Kidney (tissue), 14 donors: ENCODE data around the gene NKAIN1. TPM values are rescaled to one million over a fixed set of nuclear protein-coding genes. Genes with fewer than 3 reads are reported as not detected.

Experiments used
- DNase-seq, 5 donors: peaks; one replicate each; pipeline ENCODE4 v3.0.0-alpha.2; 2013 to 2020
- FAIRE-seq: peaks from 2 replicates; lab custom pipeline; 2012; peaks lifted over from hg19 to GRCh38; lab: Jason Lieb, UNC
- H3K27ac ChIP-seq, 2 donors: one replicate each; pipeline ENCODE4 v1.7.0; 2013; ENCODE audit warnings: low read depth in 2 of 2, low read length in 2 of 2, inconsistent platforms in 1 of 2
- H3K27me3 ChIP-seq: one replicate; pipeline ENCODE4 v1.7.1; 2013; ENCODE audit warnings: low read length, inconsistent platforms; ENCODE audit not compliant: control insufficient read depth, insufficient read depth
- H3K36me3 ChIP-seq, 3 donors: one replicate each; pipeline versions ENCODE4 v1.7.0 to v1.7.1; 2013; ENCODE audit warnings: low read length in 3 of 3, control low read depth in 1 of 3, inconsistent platforms in 1 of 3; ENCODE audit not compliant: insufficient read depth in 3 of 3, control insufficient read depth in 2 of 3
- H3K4me1 ChIP-seq, 3 donors: one replicate each; pipeline versions ENCODE4 v1.7.0 to v1.7.1; 2013; ENCODE audit warnings: low read length in 3 of 3, inconsistent platforms in 1 of 3, low read depth in 1 of 3; ENCODE audit not compliant: control insufficient read depth in 2 of 3, insufficient read depth in 2 of 3
- H3K4me3 ChIP-seq, 3 donors: one replicate each; pipeline versions ENCODE4 v1.7.0 to v1.8.1; 2013; ENCODE audit warnings: low read length in 3 of 3, control low read depth in 1 of 3, inconsistent platforms in 1 of 3
- H3K9ac ChIP-seq, 3 donors: one replicate each; pipeline versions ENCODE4 v1.7.0 to v1.7.1; 2013; ENCODE audit warnings: low read length in 3 of 3, control low read depth in 1 of 3, inconsistent platforms in 1 of 3
- H3K9me3 ChIP-seq, 3 donors: one replicate each; pipeline versions ENCODE4 v1.7.0 to v1.7.1; 2013; ENCODE audit warnings: low read length in 3 of 3, control low read depth in 1 of 3, inconsistent platforms in 1 of 3; ENCODE audit not compliant: control insufficient read depth in 2 of 3, insufficient read depth in 1 of 3
- CTCF ChIP-seq: IDR thresholded peaks from 3 replicates; pipeline ENCODE4 v1.5.1; 2012; ENCODE audit warnings: mild to moderate bottlenecking, moderate library complexity, borderline replicate concordance; ENCODE audit not compliant: insufficient read depth; ENCODE audit errors: extremely low read depth
- intact Hi-C: fragments of 100-400 bp; cut with DNase I; formaldehyde crosslinking; loops from one replicate; pipeline ENCODE4 v1.11.1; 2022
- polyA plus RNA-seq: library from polyadenylated mRNA; stranded (reverse); fragments of 350-450 nt; fragmentation: Illumina TruSeq; extraction: RNeasy Lipid Tissue Mini Kit (QIAGEN cat#74804); gene quantifications from one replicate; pipeline ENCODE4 v1.2.3, GENCODE V29; 2014; ENCODE audit warnings: low read depth, low replicate concordance; ENCODE audit not compliant: insufficient read depth
- total RNA-seq: library from RNA; stranded (reverse); fragmentation: NEBNext Ultra II Directional; extraction: Animal tissue kit (Norgen Biotek cat#: 25700); gene quantifications from one replicate; pipeline ENCODE4 v1.2.1, GENCODE V29; 2021
- donor health status: control.
- donor health status: control.
- donor health status: control.
- donor health status: control.
- donor health status: control.
- donor health status: DM: yes; HTN: yes; CAD: no.
- donor health status: Normal renal cell carcinoma (clear cell type).

NKAIN1 gene
- total and polyA plus RNA-seq, 2 donors from 2014 or later, result 0.19 to 0.34 TPM

DNA sequence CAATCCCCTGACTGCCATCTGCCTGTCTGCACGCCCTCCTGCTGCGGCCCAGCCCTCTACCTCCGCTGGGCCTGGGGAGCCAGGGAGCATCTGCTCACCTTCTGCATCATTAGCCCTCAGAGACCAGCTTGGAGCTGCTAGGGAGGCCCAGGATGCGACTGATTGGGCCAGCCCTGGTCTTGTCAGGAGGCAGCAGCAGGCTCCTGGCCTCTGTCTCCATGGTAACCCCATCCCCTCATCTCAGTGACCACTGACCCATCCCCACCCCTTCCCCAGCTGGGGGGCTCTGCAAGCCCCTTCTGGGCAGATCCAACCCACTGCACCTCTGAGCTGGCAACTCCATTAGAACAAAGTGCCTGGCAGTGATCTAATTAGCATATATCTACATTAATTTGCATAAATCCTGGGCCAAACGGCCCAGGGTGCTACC lies 37.7 kb downstream of the NKAIN1 start:
- Histone ChIP-seq H3K4me1 (no peaks in the 10 kb centered on the region), H3K27ac (no peak overlapping the region), H3K9me3 (no peaks in the 10 kb centered on the region), H3K27me3 (no peaks in the 10 kb centered on the region), H3K9ac (no peak overlapping the region), H3K36me3 (no peaks in the 10 kb centered on the region), H3K4me3 (no peak overlapping the region)
- TF ChIP-seq CTCF, result no peak
- no peak for FAIRE-seq
- DNase-seq, result no peak
- intact Hi-C loops, result no loop called here

DNA sequence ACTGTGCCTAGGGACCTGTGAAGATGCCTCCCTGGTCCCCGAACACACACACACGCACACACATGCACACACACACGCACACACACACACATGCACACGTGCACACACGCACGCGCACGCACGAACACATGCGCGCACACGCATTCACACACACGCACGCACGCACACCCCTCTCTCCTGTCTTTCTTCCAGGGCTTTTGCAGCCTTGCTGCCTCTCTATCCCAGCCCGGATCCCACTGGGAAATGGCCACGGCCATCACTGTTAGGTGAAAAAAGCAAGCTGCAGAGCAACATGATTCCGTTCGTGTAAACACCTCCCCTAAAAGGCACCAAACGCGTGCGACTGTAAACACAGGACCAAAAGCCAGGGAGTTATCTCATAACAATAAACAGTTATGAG lies 39.7 kb downstream of the NKAIN1 start:
- H3K36me3 ChIP-seq, result no peaks in the 10 kb centered on the region
- no peak overlapping the region for H3K27ac ChIP-seq
- no peaks in the 10 kb centered on the region for H3K27me3 ChIP-seq
- TF ChIP-seq CTCF, result no peak
- intact Hi-C loops, result no loop called here
- H3K9me3 ChIP-seq, result no peaks in the 10 kb centered on the region
- H3K4me3 ChIP-seq, result no peak overlapping the region
- FAIRE-seq, result no peak
- DNase-seq, result no peak
- no peaks in the 10 kb centered on the region for H3K4me1 ChIP-seq
- no peak overlapping the region for H3K9ac ChIP-seq

GRCh38 chr1:31199236-31199790 lies 40.4 kb downstream of the NKAIN1 start:
- Histone ChIP-seq H3K4me1 (no peaks in the 10 kb centered on the region), H3K27ac (no peak overlapping the region), H3K4me3 (no peak overlapping the region), H3K9me3 (no peaks in the 10 kb centered on the region), H3K9ac (no peak overlapping the region), H3K27me3 (no peaks in the 10 kb centered on the region), H3K36me3 (no peaks in the 10 kb centered on the region)
- TF ChIP-seq CTCF, result no peak
- DNase-seq (peak in 1 of 5 donors; percentile 23), FAIRE-seq (no peak)
- intact Hi-C loops, result no loop called here

- TF ChIP-seq CTCF, result no peak
- intact Hi-C loops, result no loop called here
- Histone ChIP-seq H3K4me1 (no peaks in the 10 kb centered on the region), H3K27ac (no peak overlapping the region), H3K9ac (no peak overlapping the region), H3K36me3 (no peaks in the 10 kb centered on the region), H3K27me3 (no peaks in the 10 kb centered on the region), H3K9me3 (no peaks in the 10 kb centered on the region), H3K4me3 (no peak overlapping the region)
- no peak for DNase-seq
- FAIRE-seq, result no peak
These were observed 41.1 kb downstream of the NKAIN1 start for GRCh38 chr1:31198600-31198999.
